HG03025 (cell line): ENCODE measurements around the gene LDLRAD4.

Experiments
- ATAC-seq: cut with Tn5 transposase; IDR thresholded peaks from one replicate; pipeline ENCODE4 v1.9.1; 2021; ENCODE audit warnings: mild to moderate bottlenecking, moderate library complexity; ENCODE audit not compliant: unreplicated experiment, low FRiP score

Gene LDLRAD4

GRCh38 chr18:13218368-13218991 lies at the start of gene LDLRAD4:
TSS of gene LDLRAD4 (plus strand) at chr18:13218760.
- ATAC-seq = no peak

GRCh38 chr18:13173578-13174145 lies 44.9 kb upstream of the LDLRAD4 start:
- no peak for ATAC-seq

GRCh38 chr18:13175266-13175665 lies 43.3 kb upstream of the LDLRAD4 start:
- ATAC-seq = no peak

GRCh38 chr18:13175754-13176210 lies 42.8 kb upstream of the LDLRAD4 start:
- ATAC-seq = no peak

- no peak for ATAC-seq
Observed at GRCh38 chr18:13176847-13177246, 41.7 kb upstream of the LDLRAD4 start.

- ATAC-seq = no peak
Observed at GRCh38 chr18:13178197-13178596, 40.4 kb upstream of the LDLRAD4 start.

GRCh38 chr18:13178976-13179375 lies 39.6 kb upstream of the LDLRAD4 start:
- no peak for ATAC-seq

- no peak for ATAC-seq
Observed at GRCh38 chr18:13179566-13180113, 38.9 kb upstream of the LDLRAD4 start.

- no peak for ATAC-seq
Observed at GRCh38 chr18:13180614-13181375, 37.8 kb upstream of the LDLRAD4 start.

- ATAC-seq = no peak
Observed at GRCh38 chr18:13181765-13182164, 36.8 kb upstream of the LDLRAD4 start.

- ATAC-seq = no peak
Observed at GRCh38 chr18:13183359-13183758, 35.2 kb upstream of the LDLRAD4 start.

GRCh38 chr18:13183790-13184189 lies 34.8 kb upstream of the LDLRAD4 start:
- ATAC-seq = no peak

GRCh38 chr18:13184396-13184795 lies 34.2 kb upstream of the LDLRAD4 start:
- ATAC-seq = no peak

GRCh38 chr18:13185675-13186198 lies 32.8 kb upstream of the LDLRAD4 start:
- ATAC-seq = no peak

- no peak for ATAC-seq
Observed at GRCh38 chr18:13186687-13187086, 31.9 kb upstream of the LDLRAD4 start.

GRCh38 chr18:13187498-13187897 lies 31.1 kb upstream of the LDLRAD4 start:
- no peak for ATAC-seq

GRCh38 chr18:13191031-13191430 lies 27.5 kb upstream of the LDLRAD4 start:
- ATAC-seq = no peak

GRCh38 chr18:13191779-13192178 lies 26.8 kb upstream of the LDLRAD4 start:
- ATAC-seq = no peak

- ATAC-seq = no peak
Observed at GRCh38 chr18:13192970-13193369, 25.6 kb upstream of the LDLRAD4 start.

- ATAC-seq = no peak
Observed at GRCh38 chr18:13194239-13194638, 24.3 kb upstream of the LDLRAD4 start.

GRCh38 chr18:13198701-13199100 lies 19.9 kb upstream of the LDLRAD4 start:
- no peak for ATAC-seq
